Measurements from ENCODE around the gene NUCB1. TPM values are rescaled to one million over a fixed set of nuclear protein-coding genes. Genes with fewer than 3 reads are reported as not detected.
A peak's percentile ranks its signal among the peaks of the same experiment; 100 is the strongest.
"Not testable (repeated sequence)": the region's sequence is repeated elsewhere in the genome, so short reads cannot be mapped to it uniquely, and the experiment has no call there.

NUCB1 gene
- total and polyA plus RNA-seq, 5 donors from 2014 or later: 72.8 to 133 (median 88.3) TPM

DNA sequence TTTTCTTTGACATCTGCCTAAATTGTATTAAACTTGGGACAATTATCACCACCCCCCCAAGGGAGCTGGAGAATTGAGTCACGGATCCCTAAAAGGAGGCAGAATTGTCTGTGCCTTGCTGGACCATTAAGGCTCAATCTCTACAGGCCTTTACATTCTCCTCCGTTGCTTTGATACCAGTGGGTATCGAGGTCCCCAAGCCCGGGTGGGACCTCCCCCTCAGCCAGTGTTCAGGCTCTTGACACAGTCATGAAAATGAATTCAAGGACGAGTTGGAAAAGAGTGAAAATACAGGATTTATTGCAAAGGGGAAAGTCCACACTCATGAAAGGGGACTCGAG, 22.3 kb upstream of the NUCB1 start:
- H3K36me3 Mint-ChIP-seq: peaks cover 31% of the 10 kb centered on the region
- DNase-seq (no peak), ATAC-seq (ENCODE audit: low read depth in 2 of 2) (no peak)
- Histone ChIP-seq H3K36me3 (ENCODE audit: control insufficient read depth, insufficient read depth, low read length) (peaks cover 26% of the 10 kb centered on the region), H3K9me3 (ENCODE audit: control insufficient read depth in 2 of 2, low read length in 2 of 2) (no peaks in the 10 kb centered on the region), H3K4me3 (ENCODE audit: low read depth, low read length) (no peak overlapping the region), H3K4me1 (ENCODE audit: control insufficient read depth, insufficient read depth, low read length, poor library complexity, severe bottlenecking) (peaks cover 39% of the 10 kb centered on the region), H3K27ac (ENCODE audit: insufficient read depth, low read length, poor library complexity, severe bottlenecking) (no peak overlapping the region), H3K27me3 (ENCODE audit: control insufficient read depth, insufficient read depth, low read length) (no peaks in the 10 kb centered on the region)
- peak overlapping the region in 2 of 4 donors; percentile 64 to 73 for H3K4me3 Mint-ChIP-seq
- H3K4me1 Mint-ChIP-seq: peaks cover 11 to 47% (median 36%) of the 10 kb centered on the region in 4 donors
- H3K27me3 Mint-ChIP-seq: peaks cover 14% of the 10 kb centered on the region
- peak overlapping the region; percentile 25 to 69 (median 26) for H3K27ac Mint-ChIP-seq
- H3K9me3 Mint-ChIP-seq: peaks cover 0 to 2% (median 0%) of the 10 kb centered on the region in 7 donors

DNA sequence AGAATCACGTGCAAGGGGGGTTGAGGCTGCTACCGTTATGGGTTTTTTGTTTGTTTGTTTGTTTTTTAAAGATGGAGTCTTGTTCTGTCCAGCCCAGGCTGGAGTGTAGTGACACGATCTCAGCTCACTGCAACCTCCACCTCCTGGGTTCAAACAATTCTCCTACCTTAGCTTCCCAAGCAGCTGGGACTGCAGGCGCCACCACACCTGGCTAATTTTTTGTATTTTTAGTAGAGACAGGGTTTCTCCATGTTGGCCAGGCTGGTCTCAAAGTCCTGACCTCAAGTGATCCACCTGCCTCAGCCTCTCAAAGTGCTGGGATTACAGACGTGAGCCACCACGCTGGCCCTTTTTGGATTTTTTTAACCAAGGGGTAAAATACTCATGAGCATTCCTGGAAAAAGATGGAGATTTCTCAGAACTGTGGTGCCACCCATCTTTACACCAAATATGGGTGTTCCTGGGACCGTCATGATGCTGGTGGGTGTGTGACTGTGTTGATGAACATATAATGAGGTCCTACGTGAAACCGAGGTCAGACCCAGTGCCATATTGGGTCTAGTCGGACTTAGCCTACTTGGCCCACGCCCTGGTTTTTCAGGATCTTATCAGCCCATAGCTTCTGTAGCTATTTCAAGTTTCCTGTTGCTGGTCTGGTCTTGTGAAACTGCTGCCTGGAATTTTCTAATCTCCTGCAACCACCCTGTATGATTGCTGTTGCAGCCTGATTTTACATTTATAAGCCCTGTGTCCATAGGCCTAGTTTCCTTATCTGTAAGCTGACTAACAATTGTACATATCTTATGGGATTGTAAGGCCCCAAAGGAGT, 21.7 kb upstream of the NUCB1 start:
- H3K27me3 ChIP-seq (ENCODE audit: control insufficient read depth, insufficient read depth, low read length): no peaks in the 10 kb centered on the region
- peaks cover 33% of the 10 kb centered on the region for H3K4me1 ChIP-seq (ENCODE audit: control insufficient read depth, insufficient read depth, low read length, poor library complexity, severe bottlenecking)
- Mint-ChIP-seq H3K36me3 (peaks cover 27% of the 10 kb centered on the region), H3K4me1 (peaks cover 11 to 41% (median 32%) of the 10 kb centered on the region in 4 donors), H3K27me3 (peaks cover 8% of the 10 kb centered on the region), H3K9me3 (peaks cover 0 to 3% (median 0%) of the 10 kb centered on the region in 7 donors), H3K4me3 (peak overlapping the region in 3 of 4 donors; percentile 3 to 73 (median 61)), H3K27ac (peak overlapping the region in 1 of 3 donors; percentile 48)
- H3K27ac ChIP-seq (ENCODE audit: insufficient read depth, low read length, poor library complexity, severe bottlenecking): no peak overlapping the region
- ATAC-seq (ENCODE audit: low read depth in 2 of 2) (no peak), DNase-seq (peak in 1 of 3 donors; percentile 85)
- no peaks in the 10 kb centered on the region for H3K9me3 ChIP-seq (ENCODE audit: control insufficient read depth in 2 of 2, low read length in 2 of 2)
- H3K4me3 ChIP-seq (ENCODE audit: low read depth, low read length): no peak overlapping the region
- H3K36me3 ChIP-seq (ENCODE audit: control insufficient read depth, insufficient read depth, low read length): peaks cover 25% of the 10 kb centered on the region

DNA sequence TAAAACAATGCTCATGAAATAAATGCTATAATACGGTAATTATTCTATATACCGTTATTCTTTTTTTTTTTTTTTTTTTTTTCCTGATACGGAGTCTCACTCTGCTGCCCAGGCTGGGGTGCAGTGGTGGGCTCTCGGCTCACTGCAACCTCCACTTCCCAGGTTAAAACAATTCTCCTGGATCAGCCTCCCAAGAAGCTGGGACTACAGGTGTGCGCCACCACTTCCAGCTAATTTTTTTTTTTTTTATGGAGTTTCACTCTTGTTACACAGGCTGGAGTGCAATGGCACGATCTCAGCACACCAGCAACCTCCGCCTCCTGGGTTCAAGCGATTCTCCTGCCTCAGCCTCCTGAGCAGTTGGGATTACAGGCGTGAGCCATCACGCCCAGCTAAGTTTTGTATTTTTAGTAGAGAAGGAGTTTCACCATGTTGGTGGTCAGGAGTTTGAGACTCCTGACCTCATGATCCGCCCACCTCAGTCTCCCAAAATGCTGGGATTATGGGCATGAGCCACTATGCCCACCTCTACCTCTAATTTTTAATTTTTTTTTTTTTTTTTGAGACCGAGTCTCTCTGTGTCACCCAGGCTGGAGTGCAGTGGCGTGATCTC, 21.0 kb upstream of the NUCB1 start:
- no peaks in the 10 kb centered on the region for H3K9me3 ChIP-seq (ENCODE audit: control insufficient read depth in 2 of 2, low read length in 2 of 2)
- peaks cover 17% of the 10 kb centered on the region for H3K36me3 ChIP-seq (ENCODE audit: control insufficient read depth, insufficient read depth, low read length)
- no peak overlapping the region for H3K27ac ChIP-seq (ENCODE audit: insufficient read depth, low read length, poor library complexity, severe bottlenecking)
- DNase-seq (no peak), ATAC-seq (ENCODE audit: low read depth in 2 of 2) (no peak)
- no peaks in the 10 kb centered on the region for H3K27me3 ChIP-seq (ENCODE audit: control insufficient read depth, insufficient read depth, low read length)
- Mint-ChIP-seq H3K4me3 (peak overlapping the region in 1 of 4 donors; percentile 73), H3K27me3 (peaks cover 8% of the 10 kb centered on the region), H3K9me3 (peaks cover 0 to 6% (median 0%) of the 10 kb centered on the region in 7 donors), H3K27ac (no peak overlapping the region), H3K36me3 (peaks cover 20% of the 10 kb centered on the region), H3K4me1 (peaks cover 11 to 34% (median 25%) of the 10 kb centered on the region in 4 donors)
- H3K4me3 ChIP-seq (ENCODE audit: low read depth, low read length): no peak overlapping the region
- peaks cover 26% of the 10 kb centered on the region for H3K4me1 ChIP-seq (ENCODE audit: control insufficient read depth, insufficient read depth, low read length, poor library complexity, severe bottlenecking)

- Mint-ChIP-seq H3K4me3 (peak overlapping the region in 1 of 4 donors; percentile 43), H3K36me3 (peaks cover 16% of the 10 kb centered on the region), H3K4me1 (peaks cover 11 to 29% (median 20%) of the 10 kb centered on the region in 4 donors)
- not testable (repeated sequence) for H3K9me3 Mint-ChIP-seq; DNase-seq; H3K27me3 ChIP-seq (ENCODE audit: control insufficient read depth, insufficient read depth, low read length); H3K9me3 ChIP-seq (ENCODE audit: control insufficient read depth in 2 of 2, low read length in 2 of 2); ATAC-seq (ENCODE audit: low read depth in 2 of 2); H3K27ac ChIP-seq (ENCODE audit: insufficient read depth, low read length, poor library complexity, severe bottlenecking); H3K27me3 Mint-ChIP-seq; H3K27ac Mint-ChIP-seq; H3K4me3 ChIP-seq (ENCODE audit: low read depth, low read length)
- peaks cover 20% of the 10 kb centered on the region for H3K4me1 ChIP-seq (ENCODE audit: control insufficient read depth, insufficient read depth, low read length, poor library complexity, severe bottlenecking)
- H3K36me3 ChIP-seq (ENCODE audit: control insufficient read depth, insufficient read depth, low read length): peaks cover 12% of the 10 kb centered on the region
Observed at GRCh38 chr19:48879696-48880095, 20.4 kb upstream of the NUCB1 start.

DNA sequence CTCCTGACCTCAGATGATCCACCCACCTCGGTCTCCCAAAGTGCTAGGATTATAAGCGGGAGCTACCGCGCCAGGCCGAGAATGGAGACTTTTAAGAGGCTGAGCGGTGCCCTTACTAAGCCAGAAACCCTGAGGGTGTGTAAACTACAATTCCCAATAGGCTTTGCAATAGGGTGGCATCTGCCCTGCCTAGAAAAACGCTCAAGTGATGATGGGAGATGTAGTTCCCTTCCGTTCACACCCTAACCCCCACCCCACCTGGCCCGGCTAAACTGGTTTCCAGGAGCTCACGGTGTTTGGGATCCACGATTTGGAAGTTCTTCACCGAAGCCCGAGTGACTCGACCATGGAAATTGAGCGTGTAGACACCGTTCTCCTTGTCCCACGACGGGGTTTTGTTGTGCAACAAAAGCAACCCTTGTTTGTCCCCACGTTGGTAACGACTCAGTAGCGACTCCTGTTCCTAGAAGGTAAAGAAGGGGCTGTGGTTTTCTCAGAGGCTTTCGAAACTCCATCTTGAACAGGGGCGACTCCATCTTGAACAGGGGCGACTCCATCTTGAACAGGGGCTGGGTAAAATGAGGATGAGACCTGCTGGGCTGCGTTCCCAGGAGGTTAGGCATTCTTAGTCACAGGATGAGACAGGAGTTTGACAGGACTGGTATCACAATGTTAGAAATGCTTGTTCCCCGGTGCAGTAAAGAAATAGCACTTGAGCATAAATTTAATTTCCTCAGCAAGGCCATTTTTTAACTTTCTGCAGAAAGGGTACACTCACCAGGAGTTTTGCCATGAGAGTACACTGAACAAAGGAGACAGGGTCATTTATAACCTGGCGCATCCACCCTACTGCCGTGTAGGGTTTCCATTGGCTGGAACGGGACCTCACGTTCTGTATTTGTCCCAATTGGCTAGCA, 18.1 kb upstream of the NUCB1 start:
- Mint-ChIP-seq H3K27ac (no peak overlapping the region), H3K27me3 (peaks cover 4% of the 10 kb centered on the region), H3K9me3 (peaks cover 0 to 9% (median 0%) of the 10 kb centered on the region in 7 donors), H3K36me3 (peaks cover 5% of the 10 kb centered on the region), H3K4me3 (peak overlapping the region in 1 of 4 donors; percentile 73), H3K4me1 (peaks cover 5 to 11% (median 8%) of the 10 kb centered on the region in 4 donors)
- H3K4me3 ChIP-seq (ENCODE audit: low read depth, low read length): no peak overlapping the region
- no peaks in the 10 kb centered on the region for H3K27me3 ChIP-seq (ENCODE audit: control insufficient read depth, insufficient read depth, low read length)
- peak; percentile 41 to 60 for ATAC-seq (ENCODE audit: low read depth in 2 of 2)
- no peaks in the 10 kb centered on the region for H3K9me3 ChIP-seq (ENCODE audit: control insufficient read depth in 2 of 2, low read length in 2 of 2)
- H3K36me3 ChIP-seq (ENCODE audit: control insufficient read depth, insufficient read depth, low read length): no peaks in the 10 kb centered on the region
- peak in 2 of 3 donors; percentile 38 to 42 for DNase-seq
- H3K4me1 ChIP-seq (ENCODE audit: control insufficient read depth, insufficient read depth, low read length, poor library complexity, severe bottlenecking): no peaks in the 10 kb centered on the region
- H3K27ac ChIP-seq (ENCODE audit: insufficient read depth, low read length, poor library complexity, severe bottlenecking): no peak overlapping the region

- no peak overlapping the region for H3K4me3 ChIP-seq (ENCODE audit: low read depth, low read length)
- H3K36me3 Mint-ChIP-seq: peaks cover under 1% of the 10 kb centered on the region
- no peaks in the 10 kb centered on the region for H3K36me3 ChIP-seq (ENCODE audit: control insufficient read depth, insufficient read depth, low read length)
- no peak overlapping the region for H3K27ac ChIP-seq (ENCODE audit: insufficient read depth, low read length, poor library complexity, severe bottlenecking)
- no peaks in the 10 kb centered on the region for H3K9me3 ChIP-seq (ENCODE audit: control insufficient read depth in 2 of 2, low read length in 2 of 2)
- H3K27ac Mint-ChIP-seq: no peak overlapping the region
- DNase-seq: no peak
- H3K4me1 ChIP-seq (ENCODE audit: control insufficient read depth, insufficient read depth, low read length, poor library complexity, severe bottlenecking): no peaks in the 10 kb centered on the region
- H3K27me3 Mint-ChIP-seq: peaks cover under 1% of the 10 kb centered on the region
- H3K27me3 ChIP-seq (ENCODE audit: control insufficient read depth, insufficient read depth, low read length): no peaks in the 10 kb centered on the region
- peaks cover 0 to 2% (median 1%) of the 10 kb centered on the region in 4 donors for H3K4me1 Mint-ChIP-seq
- H3K9me3 Mint-ChIP-seq: peaks cover 0 to 9% (median 0%) of the 10 kb centered on the region in 7 donors
- ATAC-seq (ENCODE audit: low read depth in 2 of 2): no peak
- no peak overlapping the region for H3K4me3 Mint-ChIP-seq
Observed at GRCh38 chr19:48883726-48884125, 16.4 kb upstream of the NUCB1 start.

GRCh38 chr19:48887861-48888612, 12.1 kb upstream of the NUCB1 start:
- ATAC-seq (ENCODE audit: low read depth in 2 of 2): no peak
- Mint-ChIP-seq H3K27ac (no peak overlapping the region), H3K27me3 (peaks cover 12% of the 10 kb centered on the region), H3K9me3 (peaks cover 0 to 7% (median 0%) of the 10 kb centered on the region in 7 donors), H3K36me3 (no peaks in the 10 kb centered on the region), H3K4me1 (no peaks in the 10 kb centered on the region), H3K4me3 (peak overlapping the region in 1 of 4 donors; percentile 63)
- H3K4me1 ChIP-seq (ENCODE audit: control insufficient read depth, insufficient read depth, low read length, poor library complexity, severe bottlenecking): no peaks in the 10 kb centered on the region
- H3K27me3 ChIP-seq (ENCODE audit: control insufficient read depth, insufficient read depth, low read length): peaks cover 2% of the 10 kb centered on the region
- H3K27ac ChIP-seq (ENCODE audit: insufficient read depth, low read length, poor library complexity, severe bottlenecking): no peak overlapping the region
- DNase-seq: no peak
- no peaks in the 10 kb centered on the region for H3K9me3 ChIP-seq (ENCODE audit: control insufficient read depth in 2 of 2, low read length in 2 of 2)
- H3K4me3 ChIP-seq (ENCODE audit: low read depth, low read length): no peak overlapping the region
- no peaks in the 10 kb centered on the region for H3K36me3 ChIP-seq (ENCODE audit: control insufficient read depth, insufficient read depth, low read length)

All from CD4-positive, CD25-positive, alpha-beta regulatory T cell (primary cell).